IMR-90 (cell line): Measurements from ENCODE around the gene FAM229A. TPM values are rescaled to one million over a fixed set of nuclear protein-coding genes. Genes with fewer than 3 reads are reported as not detected.

Experiments used
- ATAC-seq: fragments of 200-7000 bp; cut with Tn5 transposase; 2 replicates; pipeline ENCODE4 v1.9.1; 2020; ENCODE audit warnings: low read depth, mild to moderate bottlenecking, moderate library complexity
- BruUV-seq: library from RNA; stranded (reverse); fragments of 400-500 nt; replicated peaks from 2 replicates; lab custom pipeline; 2021; lab: Mats Ljungman, UMichigan
- CTCF ChIA-PET: fragments of 300-600 bp; formaldehyde crosslinking; extraction: SDS; loops from one replicate; lab custom pipeline; 2021; ENCODE audit warnings: antibody characterized with exemption; lab: Yijun Ruan, JAX
- POLR2A ChIA-PET: fragments of 300-600 bp; sonication (Branson Sonifier 250); formaldehyde crosslinking; loops from one replicate; lab custom pipeline; 2022; ENCODE audit warnings: antibody characterized with exemption; ENCODE audit not compliant: unreplicated experiment; lab: Charles Lee
- DNase-seq: peaks from one replicate; pipeline ENCODE4 v3.0.0; 2013
- H2AFZ ChIP-seq: replicated peaks from 2 replicates; pipeline ENCODE3; 2013; ENCODE audit warnings: low read length, mild to moderate bottlenecking; ENCODE audit not compliant: poor library complexity
- H2AK5ac ChIP-seq: 2 replicates; pipeline ENCODE4 v1.6.1; 2013; ENCODE audit warnings: low read depth, low read length, inconsistent platforms
- H2AK9ac ChIP-seq: replicated peaks from 2 replicates; pipeline ENCODE3; 2013; ENCODE audit warnings: mild to moderate bottlenecking, low read depth, low read length, moderate library complexity; ENCODE audit not compliant: poor library complexity
- H2BK120ac ChIP-seq: 2 replicates; pipeline ENCODE4 v1.6.1; 2013; ENCODE audit warnings: low read depth, low read length, inconsistent platforms
- H2BK15ac ChIP-seq: 3 replicates; pipeline ENCODE4 v1.6.1; 2013; ENCODE audit warnings: low read depth, low read length, inconsistent platforms
- H2BK20ac ChIP-seq: 2 replicates; pipeline ENCODE4 v1.6.1; 2013; ENCODE audit warnings: low read depth, mild to moderate bottlenecking, inconsistent platforms, low read length, moderate library complexity
- H2BK5ac ChIP-seq: 2 replicates; pipeline ENCODE4 v1.6.1; 2013; ENCODE audit warnings: mild to moderate bottlenecking, low read depth, low read length, inconsistent platforms; ENCODE audit not compliant: poor library complexity, severe bottlenecking
- H3K14ac ChIP-seq: replicated peaks from 2 replicates; pipeline ENCODE4 v1.6.1; 2013; ENCODE audit warnings: low read depth, low read length, inconsistent platforms
- H3K18ac ChIP-seq: 2 replicates; pipeline ENCODE4 v1.6.1; 2013; ENCODE audit warnings: low read depth, low read length, control low read depth
- H3K23ac ChIP-seq: 2 replicates; pipeline ENCODE4 v1.6.1; 2013; ENCODE audit warnings: low read depth, low read length, inconsistent platforms
- H3K27ac ChIP-seq: 2 replicates; pipeline ENCODE4 v1.5.1; 2013; ENCODE audit warnings: mild to moderate bottlenecking, control low read depth, low read length; ENCODE audit not compliant: insufficient read depth
- H3K27me3 ChIP-seq: 2 replicates; pipeline ENCODE4 v1.6.1; 2013; ENCODE audit warnings: low read length; ENCODE audit not compliant: control insufficient read depth, insufficient read depth
- H3K36me3 ChIP-seq: 2 replicates; pipeline ENCODE4 v1.6.1; 2013; ENCODE audit warnings: low read length, mixed read lengths; ENCODE audit not compliant: control insufficient read depth, insufficient read depth
- H3K4ac ChIP-seq: 2 replicates; pipeline ENCODE4 v1.6.1; 2013; ENCODE audit warnings: low read depth, low read length, inconsistent platforms
- H3K4me1 ChIP-seq: 2 replicates; pipeline ENCODE4 v1.6.1; 2013; ENCODE audit warnings: low read length, mixed read lengths; ENCODE audit not compliant: control insufficient read depth, insufficient read depth
- H3K4me2 ChIP-seq: 2 replicates; pipeline ENCODE4 v1.6.1; 2013; ENCODE audit warnings: low read depth, mild to moderate bottlenecking, control low read depth, low read length, moderate library complexity
- H3K4me3 ChIP-seq: 2 replicates; pipeline ENCODE4 v1.5.1; 2013; ENCODE audit warnings: low read depth, mild to moderate bottlenecking, control low read depth, low read length, moderate library complexity; ENCODE audit not compliant: insufficient read depth
- H3K56ac ChIP-seq: 2 replicates; pipeline ENCODE4 v1.6.1; 2013; ENCODE audit warnings: low read length, inconsistent platforms; ENCODE audit not compliant: insufficient read depth; ENCODE audit errors: extremely low read depth
- H3K79me1 ChIP-seq, 2 experiments: 2 replicates each; pipeline ENCODE4 v1.6.1; 2013; ENCODE audit warnings: low read length in 2 of 2, inconsistent platforms in 1 of 2, low read depth in 1 of 2
- H3K9ac ChIP-seq: 2 replicates; pipeline ENCODE4 v1.6.1; 2013; ENCODE audit warnings: low read depth, low read length, control low read depth
- H3K9me1 ChIP-seq: 2 replicates; pipeline ENCODE4 v1.6.1; 2013; ENCODE audit warnings: low read length, inconsistent platforms; ENCODE audit not compliant: insufficient read depth
- H3K9me3 ChIP-seq: 2 replicates; pipeline ENCODE4 v1.6.1; 2013; ENCODE audit warnings: low read length; ENCODE audit not compliant: control insufficient read depth, insufficient read depth
- H4K20me1 ChIP-seq: 2 replicates; pipeline ENCODE4 v1.6.1; 2013; ENCODE audit warnings: low read length, inconsistent platforms; ENCODE audit not compliant: insufficient read depth
- H4K5ac ChIP-seq: 2 replicates; pipeline ENCODE4 v1.6.1; 2013; ENCODE audit warnings: mild to moderate bottlenecking, low read depth, low read length, control low read depth
- H4K8ac ChIP-seq, 2 experiments: 2 replicates each; pipeline ENCODE4 v1.6.1; 2013; ENCODE audit warnings: low read depth in 2 of 2, low read length in 2 of 2, control low read depth in 1 of 2, inconsistent platforms in 1 of 2
- H4K91ac ChIP-seq: 2 replicates; pipeline ENCODE4 v1.6.1; 2013; ENCODE audit warnings: low read depth, low read length, inconsistent platforms; ENCODE audit not compliant: insufficient read depth
- MXI1 ChIP-seq: IDR thresholded peaks from 2 replicates; pipeline ENCODE4 v1.6.1; 2012; ENCODE audit warnings: low read depth, mild to moderate bottlenecking, low read length, moderate library complexity, borderline replicate concordance
- WGBS, 2 experiments: methylation state at CpG; one replicate each; pipeline versions ENCODE4 v1.1.5 to v1.1.7; 2013; ENCODE audit warnings: missing lambda C conversion rate in 2 of 2; ENCODE audit not compliant: insufficient read length in 1 of 2; ENCODE audit errors: extremely low coverage in 2 of 2; 5-methylcytosine and 5-hydroxymethylcytosine counted together
- dilution Hi-C: fragments of 300-500 bp; cut with HindIII; formaldehyde crosslinking; loops from one replicate; pipeline ENCODE4 v1.14.3; 2018; ENCODE audit warnings: low sequenced_read_pairs; ENCODE audit not compliant: unreplicated experiment
- in situ Hi-C: fragments of 300-500 bp; cut with MboI; formaldehyde crosslinking; loops from 3 replicates; pipeline ENCODE4 v1.14.3; 2019; ENCODE audit warnings: low sequenced_read_pairs, inconsistent platforms, mixed read lengths
- intact Hi-C: fragments of 100-400 bp; cut with micrococcal nuclease; formaldehyde crosslinking; loops from 2 replicates; pipeline ENCODE4 v1.10.0; 2022
- polyA plus RNA-seq, 3 experiments: library from polyadenylated mRNA; depleted of rRNA; stranded (reverse); fragments of >200 nt; gene quantifications; 2 replicates each; pipeline ENCODE4 v1.2.3, GENCODE V29; 2012; ENCODE audit warnings: low replicate concordance in 1 of 3
- total RNA-seq: library from RNA; depleted of rRNA; stranded (reverse); fragments of >200 nt; gene quantifications from 2 replicates; pipeline ENCODE4 v1.2.3, GENCODE V29; 2012

FAM229A gene
- total and polyA plus RNA-seq, 2 of the 4 experiments (the other 2 are of a cell fraction) = 0.36 to 4.3 TPM

GRCh38 chr1:32380057-32380456 lies 17.8 kb upstream of the FAM229A start:
- H4K20me1 ChIP-seq = no peaks in the 10 kb centered on the region
- no peak overlapping the region for H4K5ac ChIP-seq
- WGBS, 2 experiments = 94% methylated on average over 3 of the region's 9 CpGs; no CpG with 5 or more reads in 1 of the 2 experiments
- in situ Hi-C loops = no loop called here
- H3K27ac ChIP-seq = no peak overlapping the region
- H3K4ac ChIP-seq = no peak overlapping the region
- no peak overlapping the region for H4K91ac ChIP-seq
- no peak overlapping the region for H2AK9ac ChIP-seq
- dilution Hi-C loops = no loop called here
- H3K18ac ChIP-seq = no peak overlapping the region
- no peak overlapping the region for H2AFZ ChIP-seq
- H3K9ac ChIP-seq = no peak overlapping the region
- H3K9me1 ChIP-seq = no peaks in the 10 kb centered on the region
- CTCF ChIA-PET = no interaction called here
- no peak overlapping the region for H2BK20ac ChIP-seq
- no peak overlapping the region for H2AK5ac ChIP-seq
- ATAC-seq (no peak), DNase-seq (no peak)
- peaks cover 72% of the 10 kb centered on the region for H3K36me3 ChIP-seq
- no peak overlapping the region for H3K23ac ChIP-seq
- H3K56ac ChIP-seq = no peak overlapping the region
- H3K4me2 ChIP-seq = no peak overlapping the region
- peaks cover 5 to 11% of the 10 kb centered on the region in 2 experiments for H3K79me1 ChIP-seq
- no peaks in the 10 kb centered on the region for H3K9me3 ChIP-seq
- no peaks in the 10 kb centered on the region for H3K4me1 ChIP-seq
- POLR2A ChIA-PET = no interaction called here
- H2BK15ac ChIP-seq = no peak overlapping the region
- no peak overlapping the region for H4K8ac ChIP-seq
- no peak overlapping the region for H2BK5ac ChIP-seq
- no peak for TF ChIP-seq MXI1
- intact Hi-C loops = no loop called here
- H3K14ac ChIP-seq = no peak overlapping the region
- H3K4me3 ChIP-seq = no peak overlapping the region
- no TSS peak for BruUV-seq
- H3K27me3 ChIP-seq = no peaks in the 10 kb centered on the region
- H2BK120ac ChIP-seq = no peak overlapping the region
